Glutamatergic neuron (in vitro differentiated cells): ENCODE measurements around the gene ACAD11. TPM values are rescaled to one million over a fixed set of nuclear protein-coding genes. Genes with fewer than 3 reads are reported as not detected.
"Not testable (repeated sequence)": the region's sequence is repeated elsewhere in the genome, so short reads cannot be mapped to it uniquely, and the experiment has no call there.

Experiments
- DNase-seq: peaks from one replicate; pipeline ENCODE4 v3.0.0; 2022
- H3K27ac Mint-ChIP-seq: one replicate; pipeline ENCODE4 v1.8.0; 2020; ENCODE audit warnings: mild to moderate bottlenecking, mixed read lengths, inconsistent platforms; ENCODE audit not compliant: unreplicated experiment
- H3K27me3 Mint-ChIP-seq: one replicate; pipeline ENCODE4 v1.8.0; 2020; ENCODE audit warnings: mild to moderate bottlenecking, moderate library complexity, mixed read lengths, inconsistent platforms; ENCODE audit not compliant: unreplicated experiment
- H3K36me3 Mint-ChIP-seq: one replicate; pipeline ENCODE4 v1.8.0; 2020; ENCODE audit warnings: mild to moderate bottlenecking, mixed read lengths, inconsistent platforms; ENCODE audit not compliant: unreplicated experiment
- H3K4me1 Mint-ChIP-seq: one replicate; pipeline ENCODE4 v1.8.0; 2020; ENCODE audit warnings: mild to moderate bottlenecking, low read depth, mixed read lengths, inconsistent platforms; ENCODE audit not compliant: unreplicated experiment
- H3K4me3 Mint-ChIP-seq: one replicate; pipeline ENCODE4 v1.8.0; 2020; ENCODE audit warnings: mild to moderate bottlenecking, mixed read lengths, inconsistent platforms; ENCODE audit not compliant: unreplicated experiment
- H3K9me3 Mint-ChIP-seq: one replicate; pipeline ENCODE4 v1.8.0; 2020; ENCODE audit warnings: mild to moderate bottlenecking, moderate library complexity, mixed read lengths, inconsistent platforms; ENCODE audit not compliant: unreplicated experiment
- CTCF ChIP-seq: fragments of 200-600 bp; sonication (generic); IDR thresholded peaks from one replicate; pipeline ENCODE4 v1.5.0; 2021; ENCODE audit not compliant: partially characterized antibody, unreplicated experiment
- total RNA-seq: library from RNA; stranded (reverse); fragmentation: NEBNext Ultra II Directional; extraction: Animal tissue kit (Norgen Biotek cat#: 25700); gene quantifications from one replicate; pipeline ENCODE4 v1.2.1, GENCODE V29; 2021; ENCODE audit not compliant: unreplicated experiment

Gene ACAD11
- total RNA-seq, 1 donor from 2014 or later = 9.4 TPM

DNA sequence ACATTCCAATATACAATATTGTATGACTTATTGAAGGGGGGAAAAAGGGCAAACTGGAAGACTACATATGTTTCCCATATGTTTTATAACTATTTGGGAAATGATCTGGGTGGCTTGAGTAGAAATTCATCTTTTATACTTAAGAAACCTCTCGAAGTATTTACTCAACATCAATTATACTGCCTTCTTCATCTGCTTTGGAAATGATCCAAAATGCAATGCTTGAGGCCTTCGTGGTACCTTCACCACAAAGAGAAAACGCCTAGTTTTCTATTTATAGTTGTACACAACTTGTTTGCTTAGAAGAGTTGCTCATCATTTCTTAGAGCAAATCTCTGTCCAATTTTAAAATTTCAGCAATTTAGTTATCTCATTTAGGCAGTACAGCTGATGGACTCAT lies 43.7 kb downstream of the ACAD11 start:
- no peak for TF ChIP-seq CTCF
- Mint-ChIP-seq H3K27me3 (no peaks in the 10 kb centered on the region), H3K4me3 (no peak overlapping the region), H3K4me1 (no peaks in the 10 kb centered on the region), H3K27ac (no peak overlapping the region), H3K9me3 (peaks cover 3% of the 10 kb centered on the region), H3K36me3 (peaks cover 10% of the 10 kb centered on the region)
- DNase-seq = no peak

- H3K9me3 Mint-ChIP-seq, H3K27me3 Mint-ChIP-seq, H3K4me3 Mint-ChIP-seq, H3K27ac Mint-ChIP-seq, H3K4me1 Mint-ChIP-seq, DNase-seq, H3K36me3 Mint-ChIP-seq: not testable (repeated sequence)
Observed at GRCh38 chr3:132615301-132615700, 44.3 kb downstream of the ACAD11 start.

DNA sequence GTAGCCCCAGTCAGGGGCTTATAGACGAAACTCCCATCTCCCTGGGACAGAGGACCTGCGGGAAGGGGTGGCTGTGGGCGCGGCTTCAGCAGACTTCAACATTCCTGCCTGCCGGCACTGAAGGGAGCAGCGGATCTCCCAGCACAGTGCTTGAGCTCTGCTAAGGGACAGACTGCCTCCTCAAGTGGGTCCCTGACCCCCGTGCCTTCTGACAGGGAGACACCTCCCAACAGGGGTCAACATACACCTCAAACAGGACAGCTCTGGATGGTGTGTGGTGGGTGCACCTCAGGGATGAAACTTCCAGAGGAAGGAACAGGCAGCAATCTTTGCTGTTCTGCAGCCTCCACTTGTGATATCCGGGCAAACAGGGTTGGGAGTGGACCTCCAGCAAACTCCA lies 53.0 kb downstream of the ACAD11 start:
- not testable (repeated sequence) for H3K27me3 Mint-ChIP-seq, H3K4me1 Mint-ChIP-seq, H3K4me3 Mint-ChIP-seq, H3K9me3 Mint-ChIP-seq, H3K27ac Mint-ChIP-seq, DNase-seq
- H3K36me3 Mint-ChIP-seq = peaks cover 17% of the 10 kb centered on the region

DNA sequence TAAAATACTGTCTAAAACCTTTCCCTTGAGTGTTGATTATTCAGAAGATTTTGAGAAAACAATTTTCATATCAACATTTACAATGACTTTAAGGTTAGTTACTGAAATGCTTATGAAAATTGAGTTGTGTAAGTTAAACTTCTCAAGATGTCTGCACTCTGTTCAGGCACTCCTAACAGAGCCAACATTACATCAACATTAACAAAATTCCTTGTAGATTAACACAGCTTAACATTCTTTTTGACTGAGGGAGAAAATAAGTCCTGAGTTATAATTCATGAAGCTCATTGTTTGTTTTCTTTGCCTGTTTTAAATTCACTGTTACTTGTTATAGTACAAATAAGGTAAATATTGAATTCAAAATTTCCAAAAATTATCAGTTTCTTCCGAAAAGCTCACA lies 53.5 kb downstream of the ACAD11 start:
- Mint-ChIP-seq H3K36me3 (peaks cover 17% of the 10 kb centered on the region), H3K27me3 (peaks cover 2% of the 10 kb centered on the region), H3K4me3 (no peak overlapping the region), H3K4me1 (no peaks in the 10 kb centered on the region), H3K9me3 (no peaks in the 10 kb centered on the region), H3K27ac (no peak overlapping the region)
- no peak for TF ChIP-seq CTCF
- DNase-seq = no peak

DNA sequence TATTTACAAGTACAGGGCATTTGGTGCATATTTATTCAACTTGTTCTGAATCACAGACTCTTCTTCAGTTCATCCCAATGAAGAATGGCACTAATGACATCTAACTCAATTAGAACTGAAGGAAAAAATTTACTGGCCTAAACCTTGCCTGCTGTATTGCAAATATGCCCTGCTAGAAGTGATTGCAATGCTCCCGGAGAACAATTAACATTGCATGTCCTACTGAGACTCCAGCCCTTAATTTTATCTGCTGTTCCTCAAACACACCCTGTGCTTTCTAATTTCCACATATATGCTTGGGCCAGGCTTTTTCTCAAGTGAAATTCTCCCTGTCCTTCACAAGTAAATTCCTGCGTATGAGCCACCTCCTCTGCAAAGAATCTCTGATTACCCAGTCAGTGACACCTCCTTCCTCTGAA lies 54.2 kb downstream of the ACAD11 start:
- Mint-ChIP-seq H3K36me3 (peaks cover 17% of the 10 kb centered on the region), H3K27ac (no peak overlapping the region), H3K9me3 (no peaks in the 10 kb centered on the region), H3K4me3 (no peak overlapping the region), H3K4me1 (no peaks in the 10 kb centered on the region), H3K27me3 (peaks cover 2% of the 10 kb centered on the region)
- no peak for DNase-seq
- no peak for TF ChIP-seq CTCF

- not testable (repeated sequence) for H3K9me3 Mint-ChIP-seq, H3K36me3 Mint-ChIP-seq, H3K27me3 Mint-ChIP-seq, H3K4me3 Mint-ChIP-seq, DNase-seq, H3K4me1 Mint-ChIP-seq, H3K27ac Mint-ChIP-seq
Observed at GRCh38 chr3:132600614-132601013, 59.0 kb downstream of the ACAD11 start.

- H3K27me3 Mint-ChIP-seq = peaks cover 1% of the 10 kb centered on the region
- H3K36me3 Mint-ChIP-seq = no peaks in the 10 kb centered on the region
- H3K9me3 Mint-ChIP-seq = peaks cover 5% of the 10 kb centered on the region
- no peak overlapping the region for H3K27ac Mint-ChIP-seq
- no peaks in the 10 kb centered on the region for H3K4me1 Mint-ChIP-seq
- no peak for TF ChIP-seq CTCF
- DNase-seq = no peak
- no peak overlapping the region for H3K4me3 Mint-ChIP-seq
Observed at GRCh38 chr3:132598181-132598580, 61.4 kb downstream of the ACAD11 start.
